Psoas muscle (tissue), 8 donors: Measurements from ENCODE around the gene MAPK6. TPM values are rescaled to one million over a fixed set of nuclear protein-coding genes. Genes with fewer than 3 reads are reported as not detected.
A peak's percentile ranks its signal among the peaks of the same experiment; 100 is the strongest.

Source experiments
- ATAC-seq, 4 donors: fragments of 200-7000 bp; cut with Tn5 transposase; one replicate each; pipeline ENCODE4 v1.9.1; 2020; ENCODE audit warnings: moderate library complexity in 3 of 4, mild to moderate bottlenecking in 2 of 4
- DNase-seq, 2 donors: peaks; one replicate each; pipeline ENCODE4 v3.0.0-alpha.2; 2020
- H3K27ac ChIP-seq: fragments of 200-600 bp; one replicate; pipeline ENCODE4 v1.8.0; 2022
- H3K27me3 ChIP-seq, 3 donors: fragments of 200-600 bp in 1 of 3; one replicate each; pipeline versions ENCODE4 v1.6.1 to v1.8.0; 2013 to 2022; ENCODE audit warnings: low read length in 2 of 3, mild to moderate bottlenecking in 2 of 3, moderate library complexity in 1 of 3; ENCODE audit not compliant: insufficient read depth in 3 of 3
- H3K36me3 ChIP-seq, 2 donors: fragments of 200-600 bp in 1 of 2; one replicate each; pipeline versions ENCODE4 v1.6.1 to v1.8.0; 2013 to 2022; ENCODE audit warnings: low read depth in 1 of 2, mild to moderate bottlenecking in 1 of 2, moderate library complexity in 1 of 2; ENCODE audit not compliant: insufficient read depth in 1 of 2
- H3K4me1 ChIP-seq: fragments of 200-600 bp; one replicate; pipeline ENCODE4 v1.8.0; 2022
- H3K4me3 ChIP-seq: fragments of 200-600 bp; one replicate; pipeline ENCODE4 v1.8.0; 2022; ENCODE audit warnings: mild to moderate bottlenecking
- H3K9me3 ChIP-seq: fragments of 200-600 bp; one replicate; pipeline ENCODE4 v1.8.0; 2022
- WGBS, 3 donors: extraction: QIAGEN DNeasy Blood & Tissue Kit; methylation state at CpG; one replicate each; pipeline versions ENCODE4 v1.1.6 to v1.1.7; 2013; 5-methylcytosine and 5-hydroxymethylcytosine counted together
- intact Hi-C, 2 donors: fragments of 100-400 bp; cut with DNase I; formaldehyde crosslinking; loops; one replicate each; pipeline versions ENCODE4 v1.11.0 to v1.14.2; 2022
- polyA plus RNA-seq, 3 donors: library from polyadenylated mRNA; stranded (reverse); fragments of 200-250 nt; gene quantifications; one replicate each; pipeline ENCODE4 v1.2.3, GENCODE V29; 2013
- total RNA-seq, 4 donors: library from RNA; stranded (reverse); fragmentation: NEBNext Ultra II Directional in 2 of 4; extraction: Animal tissue kit (Norgen Biotek cat#: 25700) in 2 of 4; gene quantifications; one replicate each; pipeline versions ENCODE4 v1.2.1 to v1.2.4, GENCODE V29; 2021 to 2023
- TF ChIP-seq, protein P1 (sequence below): fragments of 200-600 bp; IDR thresholded peaks from one replicate; pipeline ENCODE4 v1.8.0; 2022; ENCODE audit warnings: antibody characterized with exemption
- donor health status: healthy with polysubstance abuse.
- donor health status: DM: no; HTN: no; CAD: no; lungs with moderate emphysema.
- donor health status: Bipolar disorder and iron deficiency.
- donor health status: healthy.
- donor health status: DM: yes; HTN: yes; CAD: no.
- donor health status: DM: no; HTN: no; CAD: no.
- donor health status: DM: no; HTN: no; CAD: no.
- donor health status: DM: yes; HTN: yes; CAD: no.

MAPK6 gene
- total and polyA plus RNA-seq, 7 donors = 21.1 to 62.7 (median 48.5) TPM

DNA sequence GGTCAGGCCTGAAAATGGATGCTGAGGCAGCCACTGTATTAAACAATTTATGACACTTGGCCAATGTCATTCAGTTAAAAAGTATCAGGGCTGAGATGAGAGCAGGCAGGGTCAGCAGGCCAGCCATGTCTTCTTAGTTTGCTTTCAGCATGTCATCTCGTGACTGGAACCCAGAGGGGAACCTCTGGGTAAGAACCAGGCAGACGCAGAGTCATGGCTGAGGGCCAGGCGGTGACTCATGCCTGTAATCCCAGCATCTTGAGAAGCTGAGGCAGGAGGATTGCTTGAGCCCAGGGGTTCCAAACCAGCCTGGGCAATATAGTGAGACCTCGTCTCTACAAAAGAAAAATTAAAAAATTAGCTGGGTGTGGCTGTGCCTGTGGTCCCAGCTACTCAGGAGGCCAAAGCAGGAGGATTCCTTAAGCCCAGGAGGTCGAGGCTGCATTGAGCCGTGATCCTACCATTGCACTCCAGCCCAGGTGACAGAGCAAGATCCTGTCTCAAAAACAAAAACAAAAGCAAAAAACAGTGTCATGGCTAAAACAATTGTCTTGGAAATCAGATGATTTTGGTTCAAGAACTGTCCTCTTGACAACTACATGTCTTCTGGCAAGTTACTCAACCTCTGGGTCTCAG lies 81.9 kb downstream of the MAPK6 start:
- TF ChIP-seq, protein P1, sequence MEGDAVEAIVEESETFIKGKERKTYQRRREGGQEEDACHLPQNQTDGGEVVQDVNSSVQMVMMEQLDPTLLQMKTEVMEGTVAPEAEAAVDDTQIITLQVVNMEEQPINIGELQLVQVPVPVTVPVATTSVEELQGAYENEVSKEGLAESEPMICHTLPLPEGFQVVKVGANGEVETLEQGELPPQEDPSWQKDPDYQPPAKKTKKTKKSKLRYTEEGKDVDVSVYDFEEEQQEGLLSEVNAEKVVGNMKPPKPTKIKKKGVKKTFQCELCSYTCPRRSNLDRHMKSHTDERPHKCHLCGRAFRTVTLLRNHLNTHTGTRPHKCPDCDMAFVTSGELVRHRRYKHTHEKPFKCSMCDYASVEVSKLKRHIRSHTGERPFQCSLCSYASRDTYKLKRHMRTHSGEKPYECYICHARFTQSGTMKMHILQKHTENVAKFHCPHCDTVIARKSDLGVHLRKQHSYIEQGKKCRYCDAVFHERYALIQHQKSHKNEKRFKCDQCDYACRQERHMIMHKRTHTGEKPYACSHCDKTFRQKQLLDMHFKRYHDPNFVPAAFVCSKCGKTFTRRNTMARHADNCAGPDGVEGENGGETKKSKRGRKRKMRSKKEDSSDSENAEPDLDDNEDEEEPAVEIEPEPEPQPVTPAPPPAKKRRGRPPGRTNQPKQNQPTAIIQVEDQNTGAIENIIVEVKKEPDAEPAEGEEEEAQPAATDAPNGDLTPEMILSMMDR = no peak
- WGBS, 3 donors = 61 to 71% (median 63%) methylated on average over 6 of the region's 6 CpGs
- H3K27ac ChIP-seq = no peak overlapping the region
- no peaks in the 10 kb centered on the region for H3K9me3 ChIP-seq
- H3K4me3 ChIP-seq = no peak overlapping the region
- H3K36me3 ChIP-seq = no peaks in the 10 kb centered on the region
- DNase-seq = peak; percentile 85 to 89
- H3K27me3 ChIP-seq = no peaks in the 10 kb centered on the region
- peaks cover 5% of the 10 kb centered on the region for H3K4me1 ChIP-seq
- ATAC-seq = no peak
- intact Hi-C loops = no loop called here

DNA sequence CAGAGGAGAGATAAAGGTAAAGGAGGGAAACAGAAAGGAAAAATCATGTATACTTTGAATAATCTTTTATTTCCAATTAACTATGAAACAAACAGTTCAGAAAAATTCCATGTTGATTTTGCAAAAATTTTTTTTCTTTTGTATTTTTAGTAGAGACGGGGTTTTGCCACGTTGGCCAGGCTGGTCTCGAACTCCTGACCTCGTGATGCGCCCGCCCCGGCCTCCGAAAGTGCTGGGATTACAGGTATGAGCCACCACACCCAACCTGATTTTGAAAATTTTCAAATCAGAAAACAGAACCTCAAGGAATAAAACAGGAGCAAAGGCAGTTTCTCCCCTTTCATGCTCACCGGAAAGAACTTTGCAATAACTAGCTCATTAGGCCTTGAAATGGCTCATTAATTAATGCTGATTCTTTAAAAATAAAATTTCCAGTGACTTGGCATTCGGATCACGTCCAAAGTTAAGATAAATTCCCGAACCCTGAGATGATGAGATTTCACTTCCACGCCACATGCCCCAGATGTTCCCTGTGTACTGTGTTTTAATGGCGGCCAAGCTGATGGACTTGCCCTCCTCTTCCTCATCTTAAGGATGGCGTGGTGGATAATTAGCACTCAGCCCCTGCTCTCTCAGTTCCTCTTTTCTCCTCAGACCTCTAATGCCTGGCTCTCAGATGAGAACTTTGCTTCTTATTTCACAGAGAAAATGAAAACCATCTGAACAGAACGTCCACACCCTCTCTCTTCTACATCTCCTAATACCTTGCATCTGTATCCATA lies 82.7 kb downstream of the MAPK6 start:
- 95 to 96% (median 95%) methylated on average over 16 of the region's 16 CpGs for WGBS, 3 donors
- TF ChIP-seq, protein P1 = no peak
- peaks cover 5% of the 10 kb centered on the region for H3K4me1 ChIP-seq
- DNase-seq (no peak), ATAC-seq (no peak)
- no peak overlapping the region for H3K4me3 ChIP-seq
- no peaks in the 10 kb centered on the region for H3K36me3 ChIP-seq
- H3K27ac ChIP-seq = no peak overlapping the region
- no peaks in the 10 kb centered on the region for H3K27me3 ChIP-seq
- H3K9me3 ChIP-seq = no peaks in the 10 kb centered on the region
- intact Hi-C loops = no loop called here

DNA sequence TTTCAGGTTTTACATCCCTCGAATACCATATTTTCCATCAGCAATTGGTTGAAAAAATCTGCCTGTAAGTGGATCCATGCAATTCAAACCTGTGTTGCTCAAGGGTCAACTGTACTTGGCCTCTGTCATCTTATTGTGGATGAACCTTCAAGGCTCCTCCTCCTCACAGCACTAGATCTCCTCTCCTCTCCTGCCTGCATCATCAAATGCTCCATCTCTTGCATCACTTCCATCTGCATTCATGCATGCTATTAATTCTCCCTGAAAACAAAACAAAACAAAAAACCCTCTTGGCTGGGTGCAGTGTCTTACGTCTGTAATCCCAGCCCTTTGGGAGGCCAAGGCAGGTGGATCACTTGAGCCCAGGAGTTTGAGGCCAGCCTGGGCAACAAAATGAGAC lies 83.4 kb downstream of the MAPK6 start:
- TF ChIP-seq, protein P1 = no peak
- Histone ChIP-seq H3K27me3 (no peaks in the 10 kb centered on the region), H3K9me3 (no peaks in the 10 kb centered on the region), H3K36me3 (no peaks in the 10 kb centered on the region), H3K4me3 (no peak overlapping the region), H3K4me1 (peaks cover 5% of the 10 kb centered on the region), H3K27ac (no peak overlapping the region)
- ATAC-seq (peak in 1 of 4 donors; percentile 24), DNase-seq (no peak)
- intact Hi-C loops = no loop called here
- 81 to 98% (median 84%) methylated on average over 2 of the region's 2 CpGs for WGBS, 3 donors

DNA sequence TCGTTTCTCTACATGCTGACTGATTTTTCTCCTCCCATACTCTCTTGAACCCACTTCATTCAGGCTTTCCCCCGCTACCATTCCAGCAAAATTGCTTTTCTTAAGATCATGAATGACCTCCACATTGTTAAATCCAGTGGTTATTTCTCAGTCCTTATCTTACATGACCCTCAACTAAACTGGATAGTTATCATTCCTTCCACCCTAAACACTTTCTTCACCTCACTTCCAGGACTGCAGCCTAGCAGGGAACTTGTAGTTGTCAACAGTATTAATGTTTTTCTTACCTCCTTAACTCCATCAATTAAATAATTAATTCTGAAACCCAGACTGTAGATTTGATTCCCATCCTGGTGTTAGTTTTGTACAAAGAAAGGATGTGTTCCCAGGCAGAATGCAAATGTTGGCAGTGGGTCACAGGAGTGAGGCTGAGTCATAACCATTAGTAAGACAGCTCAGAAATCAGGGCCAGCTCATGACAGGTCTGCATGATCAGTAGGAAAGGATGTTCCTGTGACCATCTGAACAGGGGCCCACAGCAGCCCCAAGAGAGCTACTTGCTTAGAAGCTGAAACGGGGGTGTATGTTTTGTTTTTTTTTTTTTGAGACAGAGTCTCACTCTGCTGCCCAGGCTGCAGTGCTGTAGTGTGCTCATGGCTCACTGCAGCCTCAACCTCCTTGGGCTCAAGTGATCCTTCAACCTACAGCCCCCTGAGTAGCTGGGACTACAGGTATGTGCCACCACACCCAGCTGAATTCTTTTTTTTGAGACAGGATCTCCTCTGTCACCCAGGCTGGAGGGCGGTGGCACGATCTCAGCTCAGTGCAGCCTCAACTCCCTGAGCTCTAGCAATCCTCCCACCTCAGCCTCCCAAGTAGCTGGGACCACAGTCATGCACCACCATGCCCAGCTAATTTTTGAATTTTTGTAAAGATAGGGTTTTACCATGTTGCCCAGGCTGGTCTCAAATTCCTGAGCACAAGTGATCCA lies 84.5 kb downstream of the MAPK6 start:
- TF ChIP-seq, protein P1 = no peak
- peak in 1 of 2 donors; percentile 70 for DNase-seq
- Histone ChIP-seq H3K36me3 (no peaks in the 10 kb centered on the region), H3K27me3 (no peaks in the 10 kb centered on the region), H3K4me1 (peaks cover 5% of the 10 kb centered on the region), H3K9me3 (no peaks in the 10 kb centered on the region), H3K27ac (no peak overlapping the region), H3K4me3 (no peak overlapping the region)
- intact Hi-C loops = no loop called here
- 69 to 80% (median 73%) methylated on average over 5 of the region's 5 CpGs for WGBS, 3 donors
- peak; percentile 66 to 79 (median 75) for ATAC-seq
